LoVo (cell line): Measurements from ENCODE around the gene ASIC1.

ENCODE experiments used
- DNase-seq: peaks from one replicate; pipeline ENCODE4 v3.0.0-alpha.2; 2016; ENCODE audit warnings: low spot score

The ASIC1 gene

GRCh38 chr12:50107416-50108268 is 50.2 kb downstream of the ASIC1 start:
- DNase-seq: no peak

DNA sequence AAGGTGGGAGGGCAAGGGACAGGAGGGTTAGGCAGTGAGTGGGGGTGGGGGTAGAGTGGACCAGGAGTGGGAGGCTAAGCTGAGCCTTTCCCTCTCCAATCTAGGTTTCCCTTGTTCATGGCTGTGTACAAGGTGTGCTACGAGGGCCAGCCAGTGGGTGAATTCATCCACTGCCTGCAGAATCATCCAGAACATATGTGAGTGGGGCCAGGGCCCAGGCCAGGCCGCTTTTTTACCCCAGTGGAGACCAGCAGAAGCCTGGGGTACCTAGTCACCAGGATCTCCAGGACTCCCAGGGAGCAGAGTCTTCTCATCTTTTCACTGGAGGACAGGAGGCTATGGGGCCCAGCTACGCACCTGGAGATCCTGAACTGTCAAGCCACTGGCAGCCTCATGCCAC is 51.9 kb downstream of the ASIC1 start:
- DNase-seq: no peak

DNA sequence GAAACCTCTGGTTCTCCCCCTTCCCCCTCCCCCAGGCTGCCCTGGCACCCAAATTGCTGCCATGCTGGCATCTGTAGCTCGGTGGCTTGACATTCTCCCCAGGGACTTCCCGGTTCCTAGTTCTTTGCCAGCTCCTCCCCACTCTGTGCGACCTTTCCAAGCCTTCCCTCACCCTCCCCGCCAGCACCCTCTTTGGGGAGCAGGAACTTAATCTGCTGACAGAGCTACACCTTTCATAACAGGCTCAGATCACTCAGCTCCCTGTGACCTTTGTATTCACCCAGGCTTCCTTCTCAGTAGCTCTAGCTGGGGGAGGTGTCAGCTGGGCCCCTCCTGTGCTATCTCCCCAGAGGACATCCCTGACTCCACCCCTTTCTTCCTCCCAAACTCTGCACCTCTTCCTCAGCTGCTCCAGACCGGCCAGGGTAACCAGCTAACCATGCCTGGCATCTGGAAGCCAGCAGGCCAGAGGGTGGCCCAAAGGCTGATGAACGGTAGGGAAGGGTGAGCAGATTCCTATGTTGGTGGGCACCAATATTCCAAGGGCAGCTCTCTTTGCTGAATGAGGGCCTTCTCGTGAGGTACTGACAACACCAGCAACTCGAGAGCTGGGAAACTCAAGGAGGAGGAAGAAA is 52.8 kb downstream of the ASIC1 start:
- peak; percentile 32 for DNase-seq

GRCh38 chr12:50110762-50111351 is 53.5 kb downstream of the ASIC1 start:
- DNase-seq: peak; percentile 45

GRCh38 chr12:50111395-50111692 is 53.9 kb downstream of the ASIC1 start:
- DNase-seq: no peak

DNA sequence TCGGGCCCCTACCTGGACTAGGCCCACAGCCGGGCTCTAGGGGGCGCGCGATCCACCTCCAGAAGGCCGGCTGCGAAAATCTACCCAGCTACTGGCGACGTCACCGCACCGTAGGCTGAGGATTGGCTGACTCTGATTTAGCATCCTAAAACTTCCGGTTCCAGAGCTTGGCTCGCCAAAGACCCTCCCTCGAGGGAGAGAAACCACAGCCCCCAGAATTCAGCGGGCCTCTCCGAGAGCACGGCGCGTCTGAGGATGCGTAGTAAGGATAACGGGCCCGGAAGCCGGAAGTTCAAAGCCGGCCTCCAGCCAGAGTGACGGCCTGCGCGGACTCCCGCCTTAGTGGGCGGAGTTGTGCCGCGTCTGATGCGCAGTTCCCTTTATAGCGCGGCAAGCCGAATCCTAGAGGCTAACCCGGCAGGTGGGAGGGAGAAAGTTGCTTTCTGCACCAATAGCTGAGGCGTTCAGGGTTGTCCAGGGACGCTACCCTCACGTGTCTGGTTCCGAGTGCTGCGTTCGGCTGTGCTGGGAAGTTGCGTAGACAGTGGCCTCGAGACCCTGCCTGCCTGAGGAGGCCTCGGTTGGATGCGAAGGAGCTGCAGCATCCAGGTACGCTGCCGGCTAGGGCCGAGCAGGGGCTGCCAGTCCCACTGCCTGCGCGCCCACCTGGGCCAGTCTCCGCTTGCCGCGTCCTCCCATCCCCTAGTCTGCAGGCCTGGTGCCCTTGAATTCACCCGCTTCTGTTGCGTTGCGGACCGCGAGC is 54.5 kb downstream of the ASIC1 start, which contains the start of gene COX14:
TSS of gene COX14 (plus strand) at position 544 of the 763 bp plus-strand sequence. CDS start 7,808 bp downstream, outside the sequence.
- peak; percentile 100 for DNase-seq

DNA sequence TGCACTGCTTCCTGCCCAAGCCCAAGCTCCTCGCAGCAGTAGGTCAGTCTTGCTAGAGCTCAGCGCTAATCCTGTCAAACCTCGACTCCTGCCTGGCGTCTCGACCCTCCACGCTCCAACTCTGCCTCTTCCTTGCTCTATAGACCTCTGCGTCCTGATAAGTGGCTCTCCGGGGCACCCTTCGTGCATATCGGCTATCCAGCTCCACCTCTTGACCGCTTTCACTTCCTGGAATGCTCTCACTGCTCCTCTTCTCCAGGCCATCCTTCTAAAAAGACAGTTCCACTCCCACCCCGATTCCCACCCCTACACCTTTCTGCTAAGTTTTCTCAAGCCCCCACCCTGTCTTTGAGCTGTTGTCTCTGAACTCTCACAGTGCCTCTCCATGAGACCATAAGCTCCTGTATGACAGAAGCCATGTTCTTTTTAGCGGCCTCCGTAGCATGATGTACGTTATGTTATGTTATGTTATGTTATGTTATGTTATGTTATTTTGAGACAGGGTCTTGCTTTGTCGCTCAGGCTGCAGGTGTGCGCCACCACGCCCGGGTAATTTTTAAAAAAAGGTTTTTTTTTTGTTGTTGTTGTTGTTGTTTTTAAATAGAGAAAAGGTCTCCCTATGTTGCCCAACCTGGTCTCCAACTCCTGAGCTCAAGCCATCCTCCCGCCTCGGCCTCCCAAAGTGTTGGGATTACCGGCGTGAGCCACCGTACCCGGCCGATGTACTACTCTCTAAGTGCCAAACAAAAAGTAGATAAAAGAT is 55.2 kb downstream of the ASIC1 start:
- peak; percentile 55 for DNase-seq

- no peak for DNase-seq
Measured at GRCh38 chr12:50117057-50117622, 59.7 kb downstream of the ASIC1 start.

DNA sequence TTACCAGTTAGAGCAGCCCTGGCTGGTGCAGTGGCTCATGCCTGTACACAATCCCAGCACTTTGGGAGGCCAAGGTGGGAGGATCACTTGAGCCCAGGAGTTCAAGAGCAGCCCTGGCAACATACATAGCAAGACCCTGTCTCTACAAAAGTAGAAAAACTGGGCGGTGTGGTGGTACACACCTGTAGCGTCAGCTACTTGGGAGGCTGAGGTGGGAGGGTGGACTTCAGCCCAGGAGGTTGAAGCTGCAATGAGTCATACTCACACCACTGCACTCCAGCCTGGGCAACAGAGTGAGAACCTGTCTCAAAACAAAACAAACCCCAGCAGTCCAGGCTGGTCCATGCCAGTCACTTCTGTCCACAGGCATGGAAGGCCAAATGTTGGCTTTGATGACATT is 62.0 kb downstream of the ASIC1 start:
- DNase-seq: no peak

DNA sequence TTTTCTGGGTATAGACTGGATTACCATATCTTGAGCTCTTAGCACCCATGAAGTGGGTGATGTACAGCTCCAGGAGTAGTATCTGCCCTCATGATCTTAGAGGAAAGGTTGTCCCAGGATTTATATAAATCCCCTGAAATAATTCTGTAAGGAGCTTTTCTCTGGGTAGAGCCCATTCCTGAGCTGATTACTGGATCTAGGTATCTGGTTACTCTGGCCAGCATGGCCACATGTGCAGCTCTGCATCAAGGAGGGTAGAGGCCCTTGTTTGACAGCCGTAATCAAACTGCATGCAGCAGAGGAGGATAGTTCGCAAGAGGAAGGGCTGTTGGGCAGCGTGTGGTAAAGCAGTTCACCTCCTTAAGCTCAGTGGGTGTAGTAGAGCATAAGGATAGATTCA is 63.1 kb downstream of the ASIC1 start:
- no peak for DNase-seq

DNA sequence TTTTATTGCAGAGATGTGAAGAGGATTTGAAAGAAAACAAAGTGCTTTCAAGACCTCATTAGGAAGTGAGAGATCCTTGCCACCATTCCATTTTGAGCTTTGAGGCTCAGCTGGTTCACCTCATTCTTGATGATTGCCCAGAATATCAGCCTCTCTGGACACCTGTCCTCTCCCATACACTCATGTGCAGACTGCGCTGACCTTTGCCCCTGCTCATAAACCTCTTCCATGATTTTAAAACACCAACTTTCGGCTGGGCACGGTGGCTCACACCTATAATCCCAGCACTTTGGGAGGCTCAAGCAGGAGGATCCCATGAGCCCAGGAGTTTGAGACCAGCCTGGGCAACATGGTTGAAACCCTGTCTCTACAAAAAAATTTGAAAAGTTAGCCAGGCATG is 63.6 kb downstream of the ASIC1 start:
- DNase-seq: no peak

DNA sequence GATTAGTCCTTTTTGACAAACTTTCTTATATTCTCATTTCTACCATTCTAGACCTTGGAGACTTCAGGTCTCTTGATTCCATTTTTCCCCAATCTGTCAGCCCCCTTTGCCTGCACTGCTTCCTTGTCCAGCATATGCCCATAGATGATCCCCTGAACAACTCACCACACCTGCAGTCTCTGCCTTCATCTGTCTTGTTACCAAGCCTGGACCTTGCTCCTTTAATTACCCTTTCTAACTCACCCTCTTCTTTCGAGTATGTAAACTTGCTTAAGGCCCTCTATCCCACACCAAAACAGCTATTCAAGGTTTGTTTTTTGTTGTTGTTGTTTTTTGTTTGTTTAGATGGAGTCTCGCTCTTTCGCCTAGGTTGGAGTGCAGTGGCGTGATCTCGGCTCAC is 64.2 kb downstream of the ASIC1 start:
- DNase-seq: no peak

DNA sequence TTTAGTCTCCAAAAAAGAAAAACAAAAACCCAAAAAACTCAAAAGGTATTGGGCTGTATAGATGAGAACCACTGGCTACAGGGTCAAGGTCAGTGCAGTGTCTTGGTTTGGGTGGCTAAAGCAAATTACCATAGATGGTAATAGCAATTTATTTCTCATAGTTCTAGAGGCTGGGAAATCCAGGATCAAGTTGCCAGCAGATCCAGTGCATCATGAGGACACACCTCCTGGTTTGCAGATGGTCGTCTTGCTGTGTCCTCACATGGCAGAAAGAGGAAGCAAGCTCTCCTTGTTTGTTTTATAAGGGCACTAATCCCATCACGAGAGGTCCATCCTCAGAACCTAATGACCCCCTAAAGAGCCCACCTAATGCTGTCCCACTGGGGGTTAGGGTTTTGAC is 65.8 kb downstream of the ASIC1 start:
- no peak for DNase-seq

DNA sequence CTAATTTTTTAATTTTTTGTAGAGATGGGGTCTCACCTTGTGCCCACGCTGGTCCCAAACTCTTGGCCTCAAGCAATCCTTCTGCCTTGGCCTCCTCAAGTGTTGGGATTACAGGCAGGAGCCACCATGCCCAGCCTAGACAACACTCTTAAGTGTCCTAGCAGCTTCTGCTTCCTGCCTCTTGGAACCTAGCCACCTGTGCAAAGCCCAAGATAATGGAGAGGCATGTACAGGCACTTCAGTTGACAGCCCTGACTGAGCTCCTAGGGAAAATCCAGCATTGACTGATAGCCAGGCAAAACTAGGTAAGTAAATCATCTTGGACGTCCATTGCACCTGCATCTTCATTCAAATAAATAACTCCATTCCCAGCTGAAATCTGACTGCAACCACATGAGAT is 70.2 kb downstream of the ASIC1 start:
- DNase-seq: no peak

- no peak for DNase-seq
Measured at GRCh38 chr12:50129290-50129689, 71.9 kb downstream of the ASIC1 start.

GRCh38 chr12:50132505-50133135 is 75.2 kb downstream of the ASIC1 start:
- no peak for DNase-seq
